K562 (cell line): ENCODE measurements around the gene OR9Q1. TPM values are rescaled to one million over a fixed set of nuclear protein-coding genes. Genes with fewer than 3 reads are reported as not detected.
A peak's percentile ranks its signal among the peaks of the same experiment; 100 is the strongest.

Source experiments
- ATAC-seq: fragments of 200-7000 bp; cut with Tn5 transposase; 3 replicates; pipeline ENCODE4 v1.9.1; 2020; ENCODE audit warnings: moderate library complexity
- BruUV-seq: library from RNA; stranded (reverse); fragments of 400-500 nt; replicated peaks from 2 replicates; lab custom pipeline; 2021; lab: Mats Ljungman, UMichigan
- CTCF ChIA-PET: fragments of 300-600 bp; formaldehyde crosslinking; extraction: SDS; loops from one replicate; lab custom pipeline; 2021; ENCODE audit warnings: low intra/inter-chr PET ratio; lab: Yijun Ruan, JAX
- POLR2A ChIA-PET: fragments of 300-600, 350-650 bp; sonication (Branson Sonifier 250); formaldehyde crosslinking; extraction: SDS; loops from one replicate; lab custom pipeline; 2021; ENCODE audit warnings: antibody characterized with exemption, inconsistent platforms; lab: Yijun Ruan, JAX
- DNase-seq, 4 experiments: peaks; one replicate each; pipeline versions ENCODE4 v3.0.0 to v3.0.0-alpha.2; 2011 to 2018; ENCODE audit warnings: low spot score in 3 of 4, mixed read lengths in 3 of 4; ENCODE audit errors: extremely low read depth in 1 of 4
- FAIRE-seq: peaks from 2 replicates; lab custom pipeline; 2011; peaks lifted over from hg19 to GRCh38; lab: Jason Lieb, UNC
- H2AFZ ChIP-seq: 2 replicates; pipeline ENCODE4 v1.6.0; 2011; ENCODE audit warnings: low read depth, low read length, control low read depth, inconsistent platforms
- H3K27ac ChIP-seq: fragments of 200-600 bp; 3 replicates; pipeline ENCODE4 v1.8.0; 2011; ENCODE audit warnings: low read depth, mild to moderate bottlenecking, control low read depth, inconsistent platforms, low read length, moderate library complexity, mixed read lengths; ENCODE audit errors: extremely low read depth
- H3K27me3 ChIP-seq, 2 experiments: fragments of 300-600 bp in 1 of 2; 2 replicates in 1 of 2; 3 replicates in 1 of 2; pipeline versions ENCODE4 v1.6.0 to v1.8.0; 2011; ENCODE audit warnings: inconsistent platforms in 2 of 2, low read length in 2 of 2, mild to moderate bottlenecking in 1 of 2, mixed read lengths in 1 of 2, moderate library complexity in 1 of 2; ENCODE audit not compliant: control insufficient read depth in 2 of 2, insufficient read depth in 2 of 2
- H3K36me3 ChIP-seq: fragments of 300-600 bp; 3 replicates; pipeline ENCODE4 v1.8.0; 2011; ENCODE audit warnings: mild to moderate bottlenecking, low read length, inconsistent platforms; ENCODE audit not compliant: control insufficient read depth, insufficient read depth
- H3K4me1 ChIP-seq, 2 experiments: fragments of 200-600 bp in 1 of 2; replicated peaks in 1 of 2; 2 replicates in 1 of 2; 3 replicates in 1 of 2; pipeline versions ENCODE4 v1.5.1 to v1.8.0; 2011; ENCODE audit warnings: inconsistent platforms in 2 of 2, low read length in 2 of 2, mild to moderate bottlenecking in 1 of 2, mixed read lengths in 1 of 2, moderate library complexity in 1 of 2; ENCODE audit not compliant: control insufficient read depth in 2 of 2, insufficient read depth in 2 of 2
- H3K4me2 ChIP-seq: 2 replicates; pipeline ENCODE4 v1.6.1; 2011; ENCODE audit warnings: low read length, control low read depth, inconsistent platforms, mixed read lengths; ENCODE audit not compliant: insufficient read depth
- H3K4me3 ChIP-seq: fragments of 200-600 bp; sonication (generic), shearing (Covaris generic); 2 replicates; pipeline ENCODE4 v1.5.1; 2016; ENCODE audit warnings: control low read depth, inconsistent platforms
- H3K79me2 ChIP-seq: fragments of 200-600 bp; 3 replicates; pipeline ENCODE4 v1.8.0; 2011; ENCODE audit warnings: low read length, inconsistent platforms; ENCODE audit not compliant: control insufficient read depth, insufficient read depth
- H3K9ac ChIP-seq, 2 experiments: 2 replicates each; pipeline versions ENCODE4 v1.6.0 to v1.6.1; 2011; ENCODE audit warnings: low read depth in 2 of 2, low read length in 2 of 2, control low read depth in 1 of 2, inconsistent platforms in 1 of 2, mild to moderate bottlenecking in 1 of 2, mixed read lengths in 1 of 2; ENCODE audit not compliant: insufficient read depth in 1 of 2
- H3K9me1 ChIP-seq: one replicate; pipeline ENCODE4 v1.6.0; 2011; ENCODE audit warnings: inconsistent platforms, mild to moderate bottlenecking, low read length, moderate library complexity; ENCODE audit not compliant: control insufficient read depth, insufficient read depth
- H3K9me3 ChIP-seq: replicated peaks from 2 replicates; pipeline ENCODE4 v1.5.1; 2011; ENCODE audit warnings: low read depth, low read length, inconsistent platforms; ENCODE audit not compliant: control insufficient read depth, insufficient read depth
- H4K20me1 ChIP-seq: replicated peaks from 2 replicates; pipeline ENCODE4 v1.6.1; 2011; ENCODE audit warnings: low read length, inconsistent platforms, mixed read lengths; ENCODE audit not compliant: control insufficient read depth, insufficient read depth
- CXXC5 ChIP-seq: fragments of 250-450 bp; sonication (Bioruptor Pico); IDR thresholded peaks from 2 replicates; pipeline ENCODE4 v1.8.0; 2022; ENCODE audit warnings: inconsistent platforms, mild to moderate bottlenecking, moderate library complexity
- EP400 ChIP-seq: fragments of 450-650 bp; IDR thresholded peaks from 2 replicates; pipeline ENCODE4 v1.6.1; 2017; ENCODE audit warnings: antibody characterized with exemption, mild to moderate bottlenecking, moderate library complexity
- GATAD2B ChIP-seq: fragments of 450-650 bp; IDR thresholded peaks from 2 replicates; pipeline ENCODE4 v1.6.1; 2017; ENCODE audit warnings: mild to moderate bottlenecking, borderline replicate concordance
- NCOA1 ChIP-seq: fragments of 450-650 bp; IDR thresholded peaks from 2 replicates; pipeline ENCODE4 v1.6.1; 2016; ENCODE audit warnings: low read depth
- NCOA2 ChIP-seq, 2 experiments: fragments of 450-650 bp; IDR thresholded peaks; 2 replicates each; pipeline ENCODE4 v1.6.1; 2018; ENCODE audit warnings: mild to moderate bottlenecking in 2 of 2, moderate library complexity in 1 of 2; ENCODE audit not compliant: partially characterized antibody in 2 of 2
- POLR2A ChIP-seq: fragments of 450-650 bp; conservative IDR thresholded peaks from 2 replicates; pipeline ENCODE4 v1.6.1; 2016
- RAD21 ChIP-seq, 2 experiments: fragments of 250-450 bp in 1 of 2; fragments of 450-650 bp in 1 of 2; sonication (Bioruptor Pico) in 1 of 2; formaldehyde crosslinking in 1 of 2; IDR thresholded peaks in 1 of 2; conservative IDR thresholded peaks in 1 of 2; 2 replicates each; pipeline versions ENCODE4 v1.4.0 to v1.8.0; 2020 to 2022; ENCODE audit warnings: mild to moderate bottlenecking in 2 of 2, moderate library complexity in 1 of 2
- SAP30 ChIP-seq: fragments of 200-600 bp; sonication (generic); IDR thresholded peaks from 2 replicates; pipeline ENCODE4 v1.6.1; 2012; ENCODE audit warnings: borderline replicate concordance, low read depth, mild to moderate bottlenecking, moderate library complexity, low read length, control low read depth, inconsistent platforms; ENCODE audit not compliant: insufficient read depth, poor library complexity, severe bottlenecking
- ZNF436 ChIP-seq: fragments of 250-450, 450-650 bp; sonication (Bioruptor Pico); formaldehyde crosslinking; IDR thresholded peaks from 2 replicates; pipeline ENCODE4 v1.7.0; 2020; ENCODE audit warnings: mild to moderate bottlenecking
- ZNF445 ChIP-seq: fragments of 250-450 bp; sonication (Bioruptor Pico); IDR thresholded peaks from 2 replicates; pipeline ENCODE4 v1.4.0; 2020; ENCODE audit warnings: low read depth, mild to moderate bottlenecking, moderate library complexity
- ZNF583 ChIP-seq: fragments of 250-450 bp; sonication (Bioruptor Pico); IDR thresholded peaks from 2 replicates; pipeline ENCODE4 v1.4.0; 2020
- WGBS: fragments of 100-300 bp; shearing (Covaris generic); methylation state at CpG from one replicate; pipeline ENCODE4 v1.1.6; 2016; ENCODE audit warnings: low coverage, mixed read lengths; ENCODE audit not compliant: insufficient coverage; ENCODE audit errors: missing lambda C conversion rate; 5-methylcytosine and 5-hydroxymethylcytosine counted together
- in situ Hi-C: fragments of 300-500 bp; cut with MboI; formaldehyde crosslinking; loops from 4 replicates; pipeline ENCODE4 v1.15.0; 2018; ENCODE audit warnings: inconsistent platforms, mixed read lengths
- intact Hi-C: fragments of 100-400 bp; cut with micrococcal nuclease; formaldehyde crosslinking; loops from 2 replicates; pipeline ENCODE4 v1.14.2; 2022
- polyA plus RNA-seq, 8 experiments: library from polyadenylated mRNA; depleted of rRNA in 4 of 8; stranded (reverse) in 5 of 8; unstranded in 3 of 8; fragments of >200 nt; fragmentation: Nextera tagmentation in 2 of 8; fragmentation: Illumina TruSeq in 1 of 8; extraction: Ambion mirVana in 2 of 8; extraction: Trizol in 1 of 8; gene quantifications; 2 replicates each; pipeline versions ENCODE4 v1.2.1 to v1.2.3, GENCODE V29; 2011 to 2014; ENCODE audit warnings: inconsistent platforms in 1 of 8, missing spikeins in 1 of 8
- total RNA-seq, 7 experiments: library from RNA; depleted of rRNA in 6 of 7; stranded (reverse); fragments of >200 nt in 6 of 7; fragmentation: Illumina TruSeq in 2 of 7; extraction: Trizol in 2 of 7; gene quantifications; 2 replicates each; pipeline versions ENCODE4 v1.2.1 to v1.2.3, GENCODE V29; 2011 to 2021; ENCODE audit warnings: low replicate concordance in 1 of 7
- TF ChIP-seq, protein P1 (sequence below): sonication (generic); formaldehyde crosslinking; IDR thresholded peaks from 2 replicates; pipeline ENCODE4 v1.8.0; 2023; ENCODE audit warnings: mild to moderate bottlenecking, missing genetic modification reagents
- TF ChIP-seq, protein P2 (sequence below), 3 experiments: IDR thresholded peaks in 2 of 3; conservative IDR thresholded peaks in 1 of 3; 2 replicates each; pipeline ENCODE4 v1.5.1; 2011 to 2012; ENCODE audit warnings: low read length in 3 of 3, mild to moderate bottlenecking in 3 of 3, control low read depth in 2 of 3, improper control_type of control experiment in 1 of 3, inconsistent platforms in 1 of 3, low read depth in 1 of 3, mixed read lengths in 1 of 3, moderate library complexity in 1 of 3; ENCODE audit not compliant: insufficient read depth in 2 of 3

Gene OR9Q1
- total and polyA plus RNA-seq, 9 of the 15 experiments (the other 6 are each of a cell fraction or from before 2014, with no cell fraction given) = not detected

DNA sequence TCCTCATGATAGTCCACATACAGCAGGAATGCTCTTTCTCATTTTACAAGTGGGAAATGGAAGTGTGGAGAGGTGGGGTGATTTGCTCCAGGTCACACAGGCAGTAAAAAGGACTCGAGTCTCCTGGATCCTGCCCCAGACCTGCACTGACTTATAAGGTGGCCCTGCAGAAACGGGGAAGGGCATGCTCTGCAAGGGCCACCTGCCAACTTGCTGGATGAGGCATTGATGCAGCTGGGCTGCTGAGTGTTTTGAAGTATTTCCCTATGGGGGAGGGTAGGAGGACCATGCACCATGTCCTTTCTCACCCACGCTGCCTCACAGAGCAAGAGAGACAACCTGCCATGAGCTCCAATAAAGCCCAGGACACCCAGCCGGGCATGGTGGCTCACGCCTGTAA, 44.0 kb downstream of the OR9Q1 start:
- ATAC-seq = no peak
- no peaks in the 10 kb centered on the region for H3K27me3 ChIP-seq
- H3K79me2 ChIP-seq = no peaks in the 10 kb centered on the region
- no peaks in the 10 kb centered on the region for H3K9me3 ChIP-seq
- no peak for TF ChIP-seq SAP30
- H3K4me2 ChIP-seq = no peak overlapping the region
- no peak overlapping the region for H3K9ac ChIP-seq
- FAIRE-seq = no peak
- H3K27ac ChIP-seq = no peak overlapping the region
- no peak overlapping the region for H3K4me3 ChIP-seq
- CTCF ChIA-PET = no interaction called here
- no peaks in the 10 kb centered on the region for H3K4me1 ChIP-seq
- DNase-seq = no peak
- in situ Hi-C loops (no loop called here), intact Hi-C loops (loop anchor here (10.0 kb wide), 2 partner anchors 233 to 403 kb away; partner anchors contain the start of gene ZDHHC5)
- no peaks in the 10 kb centered on the region for H3K9me1 ChIP-seq
- H4K20me1 ChIP-seq = no peaks in the 10 kb centered on the region
- no peak overlapping the region for H2AFZ ChIP-seq
- BruUV-seq = no TSS peak
- H3K36me3 ChIP-seq = no peaks in the 10 kb centered on the region
- WGBS = 2% methylated on average over 5 of the region's 5 CpGs
- POLR2A ChIA-PET = no interaction called here

DNA sequence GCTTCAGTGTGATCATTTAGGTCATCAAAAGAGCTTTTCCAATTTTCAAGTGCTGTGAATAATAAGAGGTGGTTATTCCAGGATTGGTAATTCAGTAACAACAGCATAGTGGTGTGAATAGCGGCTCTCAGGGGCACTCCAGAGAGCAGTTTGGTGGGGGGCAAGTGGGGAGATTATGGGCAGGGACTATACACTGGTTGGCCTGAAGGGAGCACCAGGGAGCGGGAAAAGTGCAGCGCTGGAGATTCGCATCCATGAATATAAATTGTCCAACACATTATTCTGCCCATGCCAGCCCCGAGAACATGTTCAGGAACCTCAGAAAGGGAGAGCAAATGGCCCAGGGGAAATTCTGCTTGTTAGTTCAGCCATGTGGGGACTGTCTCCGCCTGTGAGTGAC, 45.0 kb downstream of the OR9Q1 start:
- Histone ChIP-seq H3K36me3 (no peaks in the 10 kb centered on the region), H3K4me2 (no peak overlapping the region), H4K20me1 (no peaks in the 10 kb centered on the region), H3K4me3 (no peak overlapping the region), H3K9me1 (no peaks in the 10 kb centered on the region), H3K4me1 (no peaks in the 10 kb centered on the region), H3K27ac (no peak overlapping the region), H2AFZ (no peak overlapping the region), H3K9me3 (no peaks in the 10 kb centered on the region), H3K9ac (no peak overlapping the region), H3K79me2 (no peaks in the 10 kb centered on the region), H3K27me3 (no peaks in the 10 kb centered on the region)
- ATAC-seq (peak; percentile 89), DNase-seq (peak in 3 of 4 experiments; percentile 12 to 18 (median 13)), FAIRE-seq (no peak)
- BruUV-seq = no TSS peak
- in situ Hi-C loops (no loop called here), intact Hi-C loops (loop anchor here (10.0 kb wide), 2 partner anchors 234 to 404 kb away; partner anchors contain the start of gene ZDHHC5)
- ChIA-PET POLR2A (interaction anchor here (1.1 kb wide), 1 partner anchor 11 kb away, joined by 3 read pairs; no protein-coding TSS in a partner anchor), CTCF (no interaction called here)
- WGBS = 2% methylated on average over 6 of the region's 6 CpGs
- TF ChIP-seq RAD21 (CRISPR knock-in tag; conservative IDR thresholded peaks at IDR 0.05 in 1 of 2, IDR thresholded peaks at IDR 0.05 in 1 of 2) = peak in 1 of 2 experiments; percentile 37; a peak in 2 of 4 replicates
- TF ChIP-seq EP400 = no peak
- TF ChIP-seq ZNF583 = no peak
- no peak for TF ChIP-seq ZNF436 (CRISPR knock-in tag)
- TF ChIP-seq NCOA2 (IDR thresholded peaks at IDR 0.05; ENCODE audit: partially characterized antibody in 2 of 2) = no peak
- TF ChIP-seq, protein P1, sequence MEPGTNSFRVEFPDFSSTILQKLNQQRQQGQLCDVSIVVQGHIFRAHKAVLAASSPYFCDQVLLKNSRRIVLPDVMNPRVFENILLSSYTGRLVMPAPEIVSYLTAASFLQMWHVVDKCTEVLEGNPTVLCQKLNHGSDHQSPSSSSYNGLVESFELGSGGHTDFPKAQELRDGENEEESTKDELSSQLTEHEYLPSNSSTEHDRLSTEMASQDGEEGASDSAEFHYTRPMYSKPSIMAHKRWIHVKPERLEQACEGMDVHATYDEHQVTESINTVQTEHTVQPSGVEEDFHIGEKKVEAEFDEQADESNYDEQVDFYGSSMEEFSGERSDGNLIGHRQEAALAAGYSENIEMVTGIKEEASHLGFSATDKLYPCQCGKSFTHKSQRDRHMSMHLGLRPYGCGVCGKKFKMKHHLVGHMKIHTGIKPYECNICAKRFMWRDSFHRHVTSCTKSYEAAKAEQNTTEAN (CRISPR knock-in tag) = no peak
- TF ChIP-seq, protein P2, sequence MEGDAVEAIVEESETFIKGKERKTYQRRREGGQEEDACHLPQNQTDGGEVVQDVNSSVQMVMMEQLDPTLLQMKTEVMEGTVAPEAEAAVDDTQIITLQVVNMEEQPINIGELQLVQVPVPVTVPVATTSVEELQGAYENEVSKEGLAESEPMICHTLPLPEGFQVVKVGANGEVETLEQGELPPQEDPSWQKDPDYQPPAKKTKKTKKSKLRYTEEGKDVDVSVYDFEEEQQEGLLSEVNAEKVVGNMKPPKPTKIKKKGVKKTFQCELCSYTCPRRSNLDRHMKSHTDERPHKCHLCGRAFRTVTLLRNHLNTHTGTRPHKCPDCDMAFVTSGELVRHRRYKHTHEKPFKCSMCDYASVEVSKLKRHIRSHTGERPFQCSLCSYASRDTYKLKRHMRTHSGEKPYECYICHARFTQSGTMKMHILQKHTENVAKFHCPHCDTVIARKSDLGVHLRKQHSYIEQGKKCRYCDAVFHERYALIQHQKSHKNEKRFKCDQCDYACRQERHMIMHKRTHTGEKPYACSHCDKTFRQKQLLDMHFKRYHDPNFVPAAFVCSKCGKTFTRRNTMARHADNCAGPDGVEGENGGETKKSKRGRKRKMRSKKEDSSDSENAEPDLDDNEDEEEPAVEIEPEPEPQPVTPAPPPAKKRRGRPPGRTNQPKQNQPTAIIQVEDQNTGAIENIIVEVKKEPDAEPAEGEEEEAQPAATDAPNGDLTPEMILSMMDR (IDR thresholded peaks at IDR 0.05 in 2 of 3, conservative IDR thresholded peaks at IDR 0.05 in 1 of 3; ENCODE audit: insufficient read depth in 2 of 3, low read depth in 1 of 3, low read length in 3 of 3) = peak; percentile 26 to 46 (median 44); a peak in 4 of 6 replicates
- TF ChIP-seq POLR2A = no peak
- TF ChIP-seq GATAD2B = no peak
- TF ChIP-seq NCOA1 = no peak
- no peak for TF ChIP-seq CXXC5 (CRISPR knock-in tag)
- TF ChIP-seq ZNF445 (CRISPR knock-in tag) = no peak
